Tibial nerve (tissue), 4 donors: ENCODE measurements around the gene SF3A1. TPM values are rescaled to one million over a fixed set of nuclear protein-coding genes. Genes with fewer than 3 reads are reported as not detected.

Source experiments
- DNase-seq, 2 donors: peaks; one replicate each; pipeline ENCODE4 v3.0.0-alpha.2; 2019; ENCODE audit warnings: low spot score in 2 of 2
- H3K27ac ChIP-seq, 4 donors: fragments of 200-600 bp; sonication (generic) in 3 of 4; one replicate each; pipeline ENCODE4 v1.5.1; 2017 to 2019; ENCODE audit warnings: mild to moderate bottlenecking in 1 of 4
- H3K27me3 ChIP-seq, 2 donors: fragments of 200-600 bp; sonication (generic) in 1 of 2; one replicate each; pipeline versions ENCODE4 v1.5.1 to v1.6.0; 2017 to 2019
- H3K36me3 ChIP-seq, 3 donors: fragments of 200-600 bp; sonication (generic); one replicate each; pipeline ENCODE4 v1.5.1; 2018 to 2019
- H3K4me1 ChIP-seq, 4 donors: fragments of 200-600 bp; sonication (generic) in 3 of 4; one replicate each; pipeline ENCODE4 v1.5.1; 2017 to 2019
- H3K4me3 ChIP-seq, 4 donors: fragments of 200-600 bp; sonication (generic) in 3 of 4; one replicate each; pipeline ENCODE4 v1.5.1; 2017 to 2019; ENCODE audit warnings: mild to moderate bottlenecking in 1 of 4, moderate library complexity in 1 of 4
- H3K9me3 ChIP-seq, 4 donors: fragments of 200-600 bp; sonication (generic) in 3 of 4; one replicate each; pipeline ENCODE4 v1.5.1; 2017 to 2019
- CTCF ChIP-seq, 5 experiments: fragments of 200-600 bp in 3 of 5; fragments of 450-650 bp in 2 of 5; sonication (generic) in 3 of 5; IDR thresholded peaks; one replicate each; pipeline ENCODE4 v1.5.1; 2016 to 2019; ENCODE audit warnings: antibody characterized with exemption in 5 of 5, mild to moderate bottlenecking in 3 of 5, moderate library complexity in 2 of 5
- EP300 ChIP-seq, 2 donors: sonication (generic); formaldehyde crosslinking; IDR thresholded peaks; one replicate each; pipeline ENCODE4 v1.6.1; 2017; ENCODE audit warnings: antibody characterized with exemption in 2 of 2, mild to moderate bottlenecking in 1 of 2
- POLR2A ChIP-seq, 2 donors: fragments of 450-650 bp; IDR thresholded peaks; one replicate each; pipeline ENCODE4 v1.6.1; 2017; ENCODE audit warnings: antibody characterized with exemption in 2 of 2, mild to moderate bottlenecking in 2 of 2, moderate library complexity in 2 of 2
- WGBS, 2 donors: methylation state at CpG; one replicate each; pipeline ENCODE4 v1.1.5; 2018; 5-methylcytosine and 5-hydroxymethylcytosine counted together
- total RNA-seq, 4 donors: library from RNA; depleted of rRNA; stranded (reverse); fragments of >200 nt; gene quantifications; one replicate each; pipeline ENCODE4 v1.1.0, GENCODE V29; 2016

Gene SF3A1
- total RNA-seq, 4 donors from 2014 or later = 76.2 to 98.1 (median 91.7) TPM

GRCh38 chr22:30370641-30371230, 14.0 kb upstream of the SF3A1 start:
- 85% methylated on average over 18 to 19 of the region's 19 CpGs for WGBS, 2 donors
- peaks cover 0 to 27% (median 0%) of the 10 kb centered on the region in 3 donors for H3K36me3 ChIP-seq
- no peak for DNase-seq

GRCh38 chr22:30368420-30368819, 11.7 kb upstream of the SF3A1 start:
- Histone ChIP-seq H3K27ac (no peak overlapping the region), H3K27me3 (no peaks in the 10 kb centered on the region), H3K4me1 (no peaks in the 10 kb centered on the region), H3K36me3 (peaks cover 0 to 15% (median 0%) of the 10 kb centered on the region in 3 donors), H3K9me3 (no peaks in the 10 kb centered on the region), H3K4me3 (no peak overlapping the region)
- 81 to 85% methylated on average over 9 of the region's 9 CpGs for WGBS, 2 donors
- DNase-seq = no peak
- TF ChIP-seq EP300 (IDR thresholded peaks at IDR 0.05) = no peak

More at GRCh38 chr22:30370641-30371230, 14.0 kb upstream of the SF3A1 start:
- Histone ChIP-seq H3K4me1 (no peaks in the 10 kb centered on the region), H3K9me3 (no peaks in the 10 kb centered on the region), H3K27ac (no peak overlapping the region), H3K4me3 (no peak overlapping the region), H3K27me3 (no peaks in the 10 kb centered on the region)
- no peak for TF ChIP-seq EP300 (IDR thresholded peaks at IDR 0.05)
- TF ChIP-seq CTCF (IDR thresholded peaks at IDR 0.05) = no peak
- no peak for TF ChIP-seq POLR2A (IDR thresholded peaks at IDR 0.05)

GRCh38 chr22:30365891-30366290, 9.2 kb upstream of the SF3A1 start:
- no peak for TF ChIP-seq CTCF (IDR thresholded peaks at IDR 0.05)
- no peak for DNase-seq
- no peak overlapping the region for H3K27ac ChIP-seq
- no peaks in the 10 kb centered on the region for H3K4me1 ChIP-seq
- H3K36me3 ChIP-seq = peaks cover 0 to 15% (median 0%) of the 10 kb centered on the region in 3 donors
- H3K27me3 ChIP-seq = no peaks in the 10 kb centered on the region
- H3K4me3 ChIP-seq = no peak overlapping the region
- no peaks in the 10 kb centered on the region for H3K9me3 ChIP-seq
- WGBS, 2 donors = 93 to 94% methylated on average over 3 to 18 of the region's 18 CpGs

GRCh38 chr22:30362651-30363281, 6.1 kb upstream of the SF3A1 start:
- Histone ChIP-seq H3K27me3 (no peaks in the 10 kb centered on the region), H3K4me3 (no peak overlapping the region), H3K27ac (no peak overlapping the region), H3K36me3 (peaks cover 0 to 9% (median 0%) of the 10 kb centered on the region in 3 donors), H3K9me3 (no peaks in the 10 kb centered on the region), H3K4me1 (peaks cover 0 to 3% (median 0%) of the 10 kb centered on the region in 4 donors)
- WGBS, 2 donors = 67 to 81% methylated on average over 6 to 7 of the region's 7 CpGs
- no peak for DNase-seq
- TF ChIP-seq CTCF (IDR thresholded peaks at IDR 0.05) (no peak), EP300 (IDR thresholded peaks at IDR 0.05) (no peak), POLR2A (IDR thresholded peaks at IDR 0.05) (no peak)

- Histone ChIP-seq H3K27ac (no peak overlapping the region), H3K36me3 (peaks cover 0 to 9% (median 0%) of the 10 kb centered on the region in 3 donors), H3K4me1 (peaks cover 0 to 10% (median 5%) of the 10 kb centered on the region in 4 donors), H3K9me3 (no peaks in the 10 kb centered on the region), H3K27me3 (no peaks in the 10 kb centered on the region), H3K4me3 (no peak overlapping the region)
- WGBS, 2 donors = 77 to 82% methylated on average over 8 to 10 of the region's 10 CpGs
- TF ChIP-seq CTCF (IDR thresholded peaks at IDR 0.05) = no peak
- no peak for TF ChIP-seq EP300 (IDR thresholded peaks at IDR 0.05)
- no peak for TF ChIP-seq POLR2A (IDR thresholded peaks at IDR 0.05)
- DNase-seq = no peak
These were observed 5.4 kb upstream of the SF3A1 start for GRCh38 chr22:30361916-30362650.
